ENCODE results near the gene GLYATL1.

GLYATL1 gene

GRCh38 chr11:58905721-58906547 lies 33.4 kb upstream of the GLYATL1 start:
- H3K4me3 ChIP-seq (ENCODE audit: low read depth, low read length) = no peak overlapping the region
- TF ChIP-seq CTCF (IDR thresholded peaks at IDR 0.05; ENCODE audit: borderline replicate concordance, insufficient read depth, low read depth, low read length) = no peak

- no peak for TF ChIP-seq CTCF (IDR thresholded peaks at IDR 0.05; ENCODE audit: borderline replicate concordance, insufficient read depth, low read depth, low read length)
These were observed 31.5 kb upstream of the GLYATL1 start for GRCh38 chr11:58907780-58908179.

GRCh38 chr11:58912124-58912523 lies 27.2 kb upstream of the GLYATL1 start:
- no peak overlapping the region for H3K4me3 ChIP-seq (ENCODE audit: low read depth, low read length)
- no peak for TF ChIP-seq CTCF (IDR thresholded peaks at IDR 0.05; ENCODE audit: borderline replicate concordance, insufficient read depth, low read depth, low read length)

More at GRCh38 chr11:58907780-58908179, 31.5 kb upstream of the GLYATL1 start:
- no peak overlapping the region for H3K4me3 ChIP-seq (ENCODE audit: low read depth, low read length)

- TF ChIP-seq CTCF (IDR thresholded peaks at IDR 0.05; ENCODE audit: borderline replicate concordance, insufficient read depth, low read depth, low read length) = no peak
- no peak overlapping the region for H3K4me3 ChIP-seq (ENCODE audit: low read depth, low read length)
These were observed 25.6 kb upstream of the GLYATL1 start for GRCh38 chr11:58913685-58914084.

- TF ChIP-seq CTCF (IDR thresholded peaks at IDR 0.05; ENCODE audit: borderline replicate concordance, insufficient read depth, low read depth, low read length) = no peak
- H3K4me3 ChIP-seq (ENCODE audit: low read depth, low read length) = no peak overlapping the region
These were observed 24.3 kb upstream of the GLYATL1 start for GRCh38 chr11:58914821-58915543.

GRCh38 chr11:58916637-58917036 lies 22.7 kb upstream of the GLYATL1 start:
- H3K4me3 ChIP-seq (ENCODE audit: low read depth, low read length) = no peak overlapping the region
- no peak for TF ChIP-seq CTCF (IDR thresholded peaks at IDR 0.05; ENCODE audit: borderline replicate concordance, insufficient read depth, low read depth, low read length)
